Progenitor cell of endocrine pancreas (in vitro differentiated cells): ENCODE results near the gene ZNF221. TPM values are rescaled to one million over a fixed set of nuclear protein-coding genes. Genes with fewer than 3 reads are reported as not detected.
A peak's percentile ranks its signal among the peaks of the same experiment; 100 is the strongest.

Source experiments
- DNase-seq: peaks from one replicate; pipeline ENCODE4 v3.0.0; 2021; ENCODE audit warnings: low spot score; ENCODE audit not compliant: unreplicated experiment
- H3K27ac Mint-ChIP-seq: 2 replicates; pipeline ENCODE4 v1.8.0; 2021; ENCODE audit warnings: mild to moderate bottlenecking, moderate library complexity, mixed read lengths
- H3K27me3 Mint-ChIP-seq: 2 replicates; pipeline ENCODE4 v1.8.0; 2021; ENCODE audit warnings: mixed read lengths
- H3K36me3 Mint-ChIP-seq: 2 replicates; pipeline ENCODE4 v1.8.0; 2022; ENCODE audit warnings: mixed read lengths; ENCODE audit not compliant: insufficient read depth
- H3K4me1 Mint-ChIP-seq: 2 replicates; pipeline ENCODE4 v1.8.0; 2021; ENCODE audit warnings: low read depth, mixed read lengths
- H3K4me3 Mint-ChIP-seq: 2 replicates; pipeline ENCODE4 v1.8.0; 2021; ENCODE audit warnings: low read depth, mild to moderate bottlenecking, moderate library complexity, mixed read lengths
- H3K9me3 Mint-ChIP-seq: 2 replicates; pipeline ENCODE4 v1.8.0; 2021; ENCODE audit warnings: low read depth, mixed read lengths
- CTCF ChIP-seq: fragments of 200-600 bp; sonication (generic); IDR thresholded peaks from one replicate; pipeline ENCODE4 v1.5.0; 2021; ENCODE audit warnings: antibody characterized with exemption, mild to moderate bottlenecking; ENCODE audit not compliant: unreplicated experiment
- long read RNA-seq: library from polyadenylated mRNA; unstranded; transcript quantifications from one replicate; pipeline ENCODE4 v2.0.0, GENCODE V29; 2020
- total RNA-seq: library from RNA; stranded (reverse); gene quantifications from 2 replicates; pipeline ENCODE4 v1.2.1, GENCODE V29; 2021

Gene ZNF221
- 12.0 and 14.8 TPM in 2 replicates for total RNA-seq
- long read RNA-seq, transcript ZNF221-202 (5 exons, 2,034 nt), result major isoform, 14 of 23 reads
- long read RNA-seq, partial matches to known transcripts, result 0 of 23 reads
- long read RNA-seq, other reads (novel, unspliced or antisense), result 9 of 23 reads

- H3K27me3 Mint-ChIP-seq, result peaks cover 31% of the 10 kb centered on the region
- H3K4me3 Mint-ChIP-seq, result peak within 1 kb of the TSS; percentile 99
- H3K9me3 Mint-ChIP-seq, result peaks cover 53% of the 10 kb centered on the region
- H3K4me1 Mint-ChIP-seq, result peaks cover 3% of the 10 kb centered on the region
- peak within 1 kb of the TSS; percentile 98 for H3K27ac Mint-ChIP-seq
- peaks cover 30% of the 10 kb centered on the region for H3K36me3 Mint-ChIP-seq
- peak; percentile 78 for DNase-seq
- TF ChIP-seq CTCF, result peak; percentile 64
Observed at GRCh38 chr19:43950834-43951645, at the start of gene ZNF221. TSS of gene ZNF221 (plus strand) at chr19:43951228. CDS start at chr19:43962727, 11,499 bp downstream.

GRCh38 chr19:43901395-43902390 lies 49.3 kb upstream of the ZNF221 start:
- no peak for TF ChIP-seq CTCF
- DNase-seq, result peak; percentile 65
- Mint-ChIP-seq H3K27ac (peak overlapping the region; percentile 95), H3K9me3 (peaks cover 37% of the 10 kb centered on the region), H3K4me1 (peaks cover 14% of the 10 kb centered on the region), H3K4me3 (peak overlapping the region; percentile 96), H3K27me3 (no peaks in the 10 kb centered on the region), H3K36me3 (peaks cover 50% of the 10 kb centered on the region)

- H3K4me1 Mint-ChIP-seq, result peaks cover 14% of the 10 kb centered on the region
- no peak for TF ChIP-seq CTCF
- H3K36me3 Mint-ChIP-seq, result peaks cover 53% of the 10 kb centered on the region
- no peak for DNase-seq
- H3K4me3 Mint-ChIP-seq, result peak overlapping the region; percentile 96
- H3K27me3 Mint-ChIP-seq, result no peaks in the 10 kb centered on the region
- no peak overlapping the region for H3K27ac Mint-ChIP-seq
- H3K9me3 Mint-ChIP-seq, result peaks cover 43% of the 10 kb centered on the region
Observed at GRCh38 chr19:43902399-43902798, 48.6 kb upstream of the ZNF221 start.

- Mint-ChIP-seq H3K4me3 (no peak overlapping the region), H3K36me3 (peaks cover 55% of the 10 kb centered on the region), H3K9me3 (peaks cover 73% of the 10 kb centered on the region), H3K27me3 (no peaks in the 10 kb centered on the region), H3K27ac (no peak overlapping the region), H3K4me1 (peaks cover 10% of the 10 kb centered on the region)
- DNase-seq, result no peak
- TF ChIP-seq CTCF, result no peak
Observed at GRCh38 chr19:43905897-43906296, 45.1 kb upstream of the ZNF221 start.

- no peak overlapping the region for H3K4me3 Mint-ChIP-seq
- no peak for DNase-seq
- H3K9me3 Mint-ChIP-seq, result peaks cover 79% of the 10 kb centered on the region
- H3K4me1 Mint-ChIP-seq, result peaks cover 3% of the 10 kb centered on the region
- H3K36me3 Mint-ChIP-seq, result peaks cover 59% of the 10 kb centered on the region
- H3K27ac Mint-ChIP-seq, result no peak overlapping the region
- H3K27me3 Mint-ChIP-seq, result no peaks in the 10 kb centered on the region
- no peak for TF ChIP-seq CTCF
Observed at GRCh38 chr19:43906774-43907173, 44.3 kb upstream of the ZNF221 start.
